ENCODE results near the gene RUNDC3A. TPM values are rescaled to one million over a fixed set of nuclear protein-coding genes. Genes with fewer than 3 reads are reported as not detected.

RUNDC3A gene
- total and polyA plus RNA-seq, 2 of the 13 experiments (the other 11 are each of a cell fraction or from before 2014, with no cell fraction given): 0.25 TPM; not detected in 1

- intact Hi-C loops (cut with micrococcal nuclease; ENCODE audit: unreplicated experiment): loop anchor here (2.0 to 10.0 kb wide), 3 partner anchors 17 to 126 kb away; partner anchors contain the start of gene GRN
- BruUV-seq (replicated peaks): no TSS peak
- CTCF ChIA-PET (ENCODE audit: low intra/inter-chr PET ratio, low total read pairs): no interaction called here
These were observed 19.5 kb downstream of the RUNDC3A start for GRCh38 chr17:44327715-44328449.

More at GRCh38 chr17:44327715-44328449, 19.5 kb downstream of the RUNDC3A start:
- ATAC-seq (no peak), FAIRE-seq (no peak), DNase-seq (ENCODE audit: low spot score) (no peak)
- peaks cover 12% of the 10 kb centered on the region for H3K79me2 ChIP-seq (ENCODE audit: insufficient read depth, low read length)
- H3K36me3 ChIP-seq (replicated peaks in 1 of 2; ENCODE audit: control insufficient read depth in 1 of 2, insufficient read depth in 2 of 2, low read length in 2 of 2): no peaks in the 10 kb centered on the region
- POLR2A ChIA-PET: interaction anchor here (0.8 to 1.3 kb wide), 4 partner anchors 10 to 110 kb away, joined by 3 to 10 read pairs (median 6); partner anchors contain the start of gene UBTF
- H2AFZ ChIP-seq (ENCODE audit: low read length): no peak overlapping the region
- no peaks in the 10 kb centered on the region for H3K9me3 ChIP-seq (ENCODE audit: low read length)
- no peak overlapping the region for H3K9ac ChIP-seq (ENCODE audit: insufficient read depth, low read depth, low read length)
- in situ Hi-C loops (cut with HindIII; ENCODE audit: extremely low pct_ligation_motif_present, low pct_unique_long_range_greater_than_20kb): loop anchor here (5.0 kb wide), 1 partner anchor 106 kb away; no protein-coding TSS in a partner anchor
- H3K4me1 ChIP-seq (ENCODE audit: insufficient read depth, low read length): peaks cover 60% of the 10 kb centered on the region
- peak; percentile 75; the same call in 1 of the 2 replicates for TF ChIP-seq PRDM15 (CRISPR knock-in tag; IDR thresholded peaks at IDR 0.05)
- TF ChIP-seq GABPA (IDR thresholded peaks at IDR 0.05; ENCODE audit: low read depth, low read length): 0 out of 2 replicates have a peak, but pooled peaks have one; percentile 2
- no peak for TF ChIP-seq GABPA (CRISPR knock-in tag; IDR thresholded peaks at IDR 0.05; ENCODE audit: low read depth)
- peak; percentile 65 for TF ChIP-seq ZNF629 (CRISPR knock-in tag; conservative IDR thresholded peaks at IDR 0.05)
- no peak for TF ChIP-seq BRF2 (CRISPR knock-in tag; IDR thresholded peaks at IDR 0.05)
- TF ChIP-seq ZNF530 (CRISPR knock-in tag; IDR thresholded peaks at IDR 0.05; ENCODE audit: low read depth): no peak
- no peak for TF ChIP-seq RBAK (CRISPR knock-in tag; IDR thresholded peaks at IDR 0.05)
- TF ChIP-seq ZNF546 (CRISPR knock-in tag; conservative IDR thresholded peaks at IDR 0.05): 0 out of 2 replicates have a peak, but pooled peaks have one; percentile 27
- TF ChIP-seq FOXP1 (IDR thresholded peaks at IDR 0.05): no peak
- no peak for TF ChIP-seq FOXP1 (CRISPR knock-in tag; IDR thresholded peaks at IDR 0.05)
- no peak for TF ChIP-seq DMAP1 (CRISPR knock-in tag; IDR thresholded peaks at IDR 0.05)
- TF ChIP-seq ZNF282 (IDR thresholded peaks at IDR 0.05; ENCODE audit: partially characterized antibody): no peak
- TF ChIP-seq ZNF562 (CRISPR knock-in tag; IDR thresholded peaks at IDR 0.05; ENCODE audit: borderline replicate concordance): no peak
- H3K4me3 ChIP-seq (replicated peaks in 1 of 3; ENCODE audit: insufficient read depth in 1 of 3, low read depth in 2 of 3, low read length in 3 of 3): peak overlapping the region in 1 of 3 experiments; percentile 57; a peak in 1 of 6 replicates
- no peaks in the 10 kb centered on the region for H4K20me1 ChIP-seq (ENCODE audit: insufficient read depth, low read length)
- peaks cover 0 to 5% of the 10 kb centered on the region in 2 experiments; a peak in 2 of 5 replicates for H3K27me3 ChIP-seq (ENCODE audit: control insufficient read depth in 1 of 2, insufficient read depth in 2 of 2, low read length in 2 of 2)
- WGBS (ENCODE audit: low lambda C conversion rate): 58% methylated on average over 7 of the region's 7 CpGs
- peak overlapping the region; percentile 73 for H3K4me2 ChIP-seq (ENCODE audit: low read depth, low read length)
- H3K27ac ChIP-seq (ENCODE audit: extremely low read length, insufficient read depth, low read length): peak overlapping the region; percentile 27
